Erythroblast (primary cell): ENCODE results near the gene PPP1R14B.

ENCODE experiments used
- GATA1 ChIP-seq: IDR thresholded peaks from 2 replicates; pipeline ENCODE4 v1.6.1; 2011; ENCODE audit warnings: low read depth, mild to moderate bottlenecking, control low read depth, low read length, moderate library complexity
- POLR2A ChIP-seq: IDR thresholded peaks from 2 replicates; pipeline ENCODE4 v1.6.1; 2011; ENCODE audit warnings: mild to moderate bottlenecking, low read length

- TF ChIP-seq POLR2A, result no peak
- no peak for TF ChIP-seq GATA1
These were observed 2.6 kb downstream of the PPP1R14B start for GRCh38 chr11:64244107-64244506.
